NCI-H128 (cell line): ENCODE data around the gene PI4KB.
"Not testable (repeated sequence)": the region's sequence is repeated elsewhere in the genome, so short reads cannot be mapped to it uniquely, and the experiment has no call there.

Source experiments
- DNase-seq: peaks from one replicate; lab custom pipeline; 2025; ENCODE audit not compliant: unreplicated experiment; lab: John Stamatoyannopoulos, UW

Gene PI4KB

GRCh38 chr1:151281969-151282882 lies 45.0 kb downstream of the PI4KB start, which contains the start of gene ZNF687:
ZNF687 (plus strand) TSS chr1:151282299; CDS start chr1:151286292, 3,993 bp downstream.
- DNase-seq: peak; percentile 100

- DNase-seq: peak; percentile 99
Measured at GRCh38 chr1:151281225-151281968, 45.8 kb downstream of the PI4KB start.

- no peak for DNase-seq
Measured at GRCh38 chr1:151277249-151277648, 50.0 kb downstream of the PI4KB start.

- not testable (repeated sequence) for DNase-seq
Measured at GRCh38 chr1:151275341-151275740, 51.9 kb downstream of the PI4KB start.

- no peak for DNase-seq
Measured at GRCh38 chr1:151273924-151274466, 53.2 kb downstream of the PI4KB start.

- no peak for DNase-seq
Measured at GRCh38 chr1:151267760-151268159, 59.5 kb downstream of the PI4KB start.

GRCh38 chr1:151266821-151267220 lies 60.4 kb downstream of the PI4KB start:
- DNase-seq: no peak

- DNase-seq: no peak
Measured at GRCh38 chr1:151266315-151266714, 60.9 kb downstream of the PI4KB start.

- no peak for DNase-seq
Measured at GRCh38 chr1:151265446-151266236, 61.6 kb downstream of the PI4KB start.

- DNase-seq: no peak
Measured at GRCh38 chr1:151259351-151259750, 67.9 kb downstream of the PI4KB start.

- DNase-seq: no peak
Measured at GRCh38 chr1:151255381-151255780, 71.8 kb downstream of the PI4KB start.

GRCh38 chr1:151254217-151255213 lies 72.7 kb downstream of the PI4KB start, which contains the start of gene PSMD4:
PSMD4 (plus strand) TSS chr1:151254734; CDS start chr1:151254783, 49 bp downstream.
- DNase-seq: peak; percentile 93

GRCh38 chr1:151251656-151252470 lies 75.4 kb downstream of the PI4KB start:
- peak; percentile 53 for DNase-seq

- DNase-seq: no peak
Measured at GRCh38 chr1:151246786-151247185, 80.4 kb downstream of the PI4KB start.

GRCh38 chr1:151243683-151244216 lies 83.5 kb downstream of the PI4KB start:
- DNase-seq: no peak

GRCh38 chr1:151242442-151242841 lies 84.8 kb downstream of the PI4KB start:
- no peak for DNase-seq
